Neural cell (in vitro differentiated cells): Measurements from ENCODE around the gene CMTM5.

Source experiments
- CTCF ChIP-seq: fragments of 450-650 bp; IDR thresholded peaks from 2 replicates; pipeline ENCODE4 v1.5.1; 2014; ENCODE audit warnings: antibody characterized with exemption, mild to moderate bottlenecking, moderate library complexity; ENCODE audit not compliant: poor library complexity, severe bottlenecking
- EP300 ChIP-seq: fragments of 450-650 bp; conservative IDR thresholded peaks from 2 replicates; pipeline ENCODE4 v1.6.1; 2014; ENCODE audit warnings: antibody characterized with exemption, mild to moderate bottlenecking, moderate library complexity; ENCODE audit not compliant: poor library complexity, severe bottlenecking
- EZH2 ChIP-seq: fragments of 200-600, 300-800 bp; shearing (Covaris generic), sonication (generic); IDR thresholded peaks from 2 replicates; pipeline ENCODE4 v1.6.1; 2014; ENCODE audit warnings: antibody characterized with exemption, low read length, borderline replicate concordance, mild to moderate bottlenecking; ENCODE audit not compliant: insufficient read depth, poor library complexity, severe bottlenecking
- MXI1 ChIP-seq: fragments of 450-650 bp; conservative IDR thresholded peaks from 2 replicates; pipeline ENCODE4 v1.6.1; 2014; ENCODE audit warnings: antibody characterized with exemption, mild to moderate bottlenecking; ENCODE audit not compliant: poor library complexity, severe bottlenecking
- POLR2AphosphoS5 ChIP-seq: IDR thresholded peaks from 2 replicates; pipeline ENCODE4 v1.6.1; 2012
- RAD21 ChIP-seq: fragments of 450-650 bp; conservative IDR thresholded peaks from 2 replicates; pipeline ENCODE4 v1.6.1; 2014; ENCODE audit warnings: antibody characterized with exemption, mild to moderate bottlenecking, moderate library complexity
- REST ChIP-seq: IDR thresholded peaks from 2 replicates; pipeline ENCODE4 v1.6.1; 2012; ENCODE audit warnings: borderline replicate concordance
- TAF1 ChIP-seq: IDR thresholded peaks from 2 replicates; pipeline ENCODE4 v1.6.1; 2012; ENCODE audit warnings: low read depth

- no peak for TF ChIP-seq REST
- TF ChIP-seq CTCF = no peak
- no peak for TF ChIP-seq EZH2
- no peak for TF ChIP-seq POLR2AphosphoS5
- TF ChIP-seq EP300 = no peak
- TF ChIP-seq RAD21 = no peak
- no peak for TF ChIP-seq TAF1
- TF ChIP-seq MXI1 = no peak
Measured at GRCh38 chr14:23396781-23397407, 20.0 kb downstream of the CMTM5 start.
